Parathyroid adenoma (tissue), 2 donors: Measurements from ENCODE around the gene COL11A2.

Experiments
- H2AFZ ChIP-seq: fragments of 300-600 bp; sonication (generic); one replicate; pipeline ENCODE4 v1.7.0; 2017; ENCODE audit warnings: antibody characterized with exemption, mild to moderate bottlenecking
- H3K27ac ChIP-seq: fragments of 300-600 bp; sonication (generic); one replicate; pipeline ENCODE4 v1.7.0; 2017
- H3K27me3 ChIP-seq: fragments of 300-600 bp; sonication (generic); one replicate; pipeline ENCODE4 v1.7.0; 2017; ENCODE audit warnings: low read length; ENCODE audit not compliant: control insufficient read depth, insufficient read depth
- H3K36me3 ChIP-seq: fragments of 300-600 bp; sonication (generic); one replicate; pipeline ENCODE4 v1.7.0; 2017; ENCODE audit warnings: low read length; ENCODE audit not compliant: control insufficient read depth, insufficient read depth
- H3K4me1 ChIP-seq: fragments of 300-600 bp; sonication (generic); one replicate; pipeline ENCODE4 v1.7.0; 2017; ENCODE audit warnings: control low read depth
- H3K4me2 ChIP-seq: fragments of 300-600 bp; sonication (generic); one replicate; pipeline ENCODE4 v1.7.0; 2017; ENCODE audit warnings: low read length
- H3K4me3 ChIP-seq: fragments of 300-600 bp; sonication (generic); one replicate; pipeline ENCODE4 v1.7.0; 2017; ENCODE audit warnings: low read depth, low read length
- H3K79me2 ChIP-seq: fragments of 300-600 bp; sonication (generic); one replicate; pipeline ENCODE4 v1.7.0; 2017; ENCODE audit warnings: control low read depth
- H3K9ac ChIP-seq: fragments of 300-600 bp; sonication (generic); one replicate; pipeline ENCODE4 v1.7.0; 2017; ENCODE audit warnings: mild to moderate bottlenecking
- H3K9me3 ChIP-seq: fragments of 300-600 bp; sonication (generic); one replicate; pipeline ENCODE4 v1.7.0; 2017; ENCODE audit warnings: low read length; ENCODE audit not compliant: control insufficient read depth
- TF ChIP-seq, protein P1 (sequence below): fragments of 300-600 bp; sonication (generic); IDR thresholded peaks from one replicate; pipeline ENCODE4 v1.7.0; 2017; ENCODE audit warnings: antibody characterized with exemption, mild to moderate bottlenecking
- donor health status: primary hyperparathyroidism.

The COL11A2 gene

DNA sequence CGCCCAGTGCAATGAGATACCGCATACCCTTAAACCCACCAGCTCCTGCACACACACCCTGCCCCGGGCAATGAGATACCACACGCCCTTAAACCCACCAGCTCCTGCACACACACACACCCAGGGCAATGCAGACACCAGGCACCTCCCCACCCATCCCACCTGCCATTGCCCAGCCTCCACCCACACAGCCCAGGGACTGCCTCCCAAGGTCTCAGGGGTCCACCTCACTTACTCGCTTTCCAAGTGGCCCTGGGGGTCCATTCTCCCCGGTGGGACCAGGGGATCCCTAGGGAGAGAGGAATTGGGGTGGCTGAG lies 24.0 kb downstream of the COL11A2 start:
- no peak overlapping the region for H3K4me2 ChIP-seq
- no peak overlapping the region for H3K4me3 ChIP-seq
- no peak overlapping the region for H2AFZ ChIP-seq
- H3K9ac ChIP-seq, result no peak overlapping the region
- H3K36me3 ChIP-seq, result no peaks in the 10 kb centered on the region
- H3K4me1 ChIP-seq, result no peaks in the 10 kb centered on the region
- H3K27ac ChIP-seq, result no peak overlapping the region
- H3K27me3 ChIP-seq, result no peaks in the 10 kb centered on the region
- no peaks in the 10 kb centered on the region for H3K9me3 ChIP-seq
- TF ChIP-seq, protein P1, sequence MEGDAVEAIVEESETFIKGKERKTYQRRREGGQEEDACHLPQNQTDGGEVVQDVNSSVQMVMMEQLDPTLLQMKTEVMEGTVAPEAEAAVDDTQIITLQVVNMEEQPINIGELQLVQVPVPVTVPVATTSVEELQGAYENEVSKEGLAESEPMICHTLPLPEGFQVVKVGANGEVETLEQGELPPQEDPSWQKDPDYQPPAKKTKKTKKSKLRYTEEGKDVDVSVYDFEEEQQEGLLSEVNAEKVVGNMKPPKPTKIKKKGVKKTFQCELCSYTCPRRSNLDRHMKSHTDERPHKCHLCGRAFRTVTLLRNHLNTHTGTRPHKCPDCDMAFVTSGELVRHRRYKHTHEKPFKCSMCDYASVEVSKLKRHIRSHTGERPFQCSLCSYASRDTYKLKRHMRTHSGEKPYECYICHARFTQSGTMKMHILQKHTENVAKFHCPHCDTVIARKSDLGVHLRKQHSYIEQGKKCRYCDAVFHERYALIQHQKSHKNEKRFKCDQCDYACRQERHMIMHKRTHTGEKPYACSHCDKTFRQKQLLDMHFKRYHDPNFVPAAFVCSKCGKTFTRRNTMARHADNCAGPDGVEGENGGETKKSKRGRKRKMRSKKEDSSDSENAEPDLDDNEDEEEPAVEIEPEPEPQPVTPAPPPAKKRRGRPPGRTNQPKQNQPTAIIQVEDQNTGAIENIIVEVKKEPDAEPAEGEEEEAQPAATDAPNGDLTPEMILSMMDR, result no peak
- no peaks in the 10 kb centered on the region for H3K79me2 ChIP-seq

DNA sequence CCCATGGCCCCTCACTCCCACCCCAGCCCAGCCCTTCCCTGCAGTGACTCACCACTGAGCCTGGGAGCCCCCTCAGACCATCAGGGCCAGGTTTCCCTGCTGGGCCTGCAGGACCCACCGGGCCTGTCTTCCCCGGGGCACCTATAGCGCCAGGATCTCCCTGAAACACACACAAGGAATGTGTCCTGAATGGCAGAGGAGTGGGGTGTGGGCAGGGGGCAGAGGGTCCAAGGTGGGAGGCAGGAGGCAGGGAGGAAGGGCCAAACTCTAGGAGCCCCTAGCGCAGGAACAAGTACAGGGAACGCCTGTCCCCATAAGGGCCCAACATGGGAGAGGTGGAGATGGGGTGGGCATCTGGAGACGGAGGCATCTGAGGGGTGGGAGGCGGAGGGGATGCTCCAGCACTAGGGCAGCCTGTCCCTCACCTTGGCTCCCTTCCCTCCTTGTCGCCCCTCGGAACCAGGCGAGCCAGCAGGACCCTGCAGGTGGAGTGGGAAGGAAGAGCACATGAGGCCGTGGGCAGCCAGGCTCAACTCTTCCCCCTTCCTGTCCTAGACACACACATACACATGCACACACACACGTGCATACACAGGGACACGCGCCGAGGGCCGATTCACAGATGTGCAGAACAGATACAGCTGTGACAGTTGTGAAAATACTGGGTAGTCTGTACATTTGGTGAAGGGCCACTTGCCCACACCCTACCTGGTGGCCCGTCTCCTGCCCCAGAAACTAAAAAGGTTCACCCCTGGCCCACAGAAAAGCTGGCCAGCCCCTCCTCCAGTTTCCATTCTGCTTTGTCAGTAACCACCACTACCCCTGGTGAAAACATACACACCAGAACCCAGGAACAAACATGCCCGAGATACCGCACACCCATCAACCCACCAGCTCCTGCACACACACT lies 24.6 kb downstream of the COL11A2 start:
- TF ChIP-seq, protein P1, result no peak
- Histone ChIP-seq H3K4me3 (no peak overlapping the region), H3K27ac (no peak overlapping the region), H3K4me1 (no peaks in the 10 kb centered on the region), H2AFZ (no peak overlapping the region), H3K27me3 (no peaks in the 10 kb centered on the region), H3K36me3 (no peaks in the 10 kb centered on the region), H3K4me2 (no peak overlapping the region), H3K9ac (no peak overlapping the region), H3K9me3 (no peaks in the 10 kb centered on the region), H3K79me2 (no peaks in the 10 kb centered on the region)

DNA sequence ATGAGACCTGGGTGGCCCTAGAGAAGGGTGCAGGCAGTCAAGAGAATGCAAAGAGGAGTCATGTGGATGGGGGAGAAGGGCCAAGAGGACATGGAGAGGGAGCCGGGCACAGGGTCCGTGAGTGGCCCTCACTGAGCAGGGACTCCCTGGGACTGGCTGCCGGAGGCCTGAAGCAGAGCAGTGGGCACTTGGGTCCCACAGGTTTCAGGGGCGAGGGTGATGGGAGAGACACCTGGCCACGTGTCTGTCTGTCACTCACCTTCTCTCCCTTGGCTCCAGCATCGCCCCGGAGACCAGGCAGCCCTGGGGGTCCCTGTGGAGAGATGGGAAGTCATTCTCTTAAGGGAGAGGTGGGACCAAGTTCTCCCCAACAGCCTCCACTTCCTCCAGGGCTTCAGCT lies 25.5 kb downstream of the COL11A2 start:
- H3K27ac ChIP-seq, result no peak overlapping the region
- H3K27me3 ChIP-seq, result no peaks in the 10 kb centered on the region
- no peaks in the 10 kb centered on the region for H3K4me1 ChIP-seq
- H3K4me2 ChIP-seq, result no peak overlapping the region
- TF ChIP-seq, protein P1, result no peak
- H3K4me3 ChIP-seq, result no peak overlapping the region
- no peak overlapping the region for H2AFZ ChIP-seq
- no peak overlapping the region for H3K9ac ChIP-seq
- no peaks in the 10 kb centered on the region for H3K9me3 ChIP-seq
- no peaks in the 10 kb centered on the region for H3K36me3 ChIP-seq
- no peaks in the 10 kb centered on the region for H3K79me2 ChIP-seq

DNA sequence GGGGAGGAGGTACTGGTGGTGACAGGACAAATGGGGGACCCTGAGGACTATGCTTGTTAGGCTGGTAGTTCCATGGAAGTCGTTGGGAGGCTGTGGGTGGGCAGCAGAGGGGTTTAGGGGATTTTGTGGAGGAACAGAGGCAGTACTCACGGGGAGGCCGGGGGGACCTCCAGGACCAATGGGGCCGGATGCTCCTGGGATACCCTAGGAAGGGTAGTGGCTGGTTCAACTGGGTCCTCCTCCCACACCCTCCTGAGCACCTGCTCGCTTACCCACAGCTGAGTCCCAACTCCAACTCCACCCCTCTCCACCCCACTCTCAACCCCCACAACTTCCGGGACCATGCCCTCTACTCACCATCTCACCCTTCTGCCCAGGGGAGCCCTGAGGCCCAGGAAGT lies 25.9 kb downstream of the COL11A2 start:
- TF ChIP-seq, protein P1, result no peak
- no peak overlapping the region for H3K27ac ChIP-seq
- H3K27me3 ChIP-seq, result no peaks in the 10 kb centered on the region
- H3K4me2 ChIP-seq, result no peak overlapping the region
- H2AFZ ChIP-seq, result no peak overlapping the region
- no peaks in the 10 kb centered on the region for H3K79me2 ChIP-seq
- no peak overlapping the region for H3K4me3 ChIP-seq
- no peaks in the 10 kb centered on the region for H3K9me3 ChIP-seq
- H3K4me1 ChIP-seq, result no peaks in the 10 kb centered on the region
- no peaks in the 10 kb centered on the region for H3K36me3 ChIP-seq
- no peak overlapping the region for H3K9ac ChIP-seq
